SU-DHL-6 (cell line): Measurements from ENCODE around the gene LRRC49.

Experiments used
- EZH2phosphoT487 ChIP-seq: fragments of 200-600 bp; sonication (generic), shearing (Covaris generic); conservative IDR thresholded peaks from 2 replicates; pipeline ENCODE4 v1.6.1; 2018; ENCODE audit warnings: mild to moderate bottlenecking, antibody characterized with exemption, low read length, moderate library complexity, mixed read lengths
- TF ChIP-seq, protein P1 (sequence below): fragments of 200-600 bp; sonication (generic); IDR thresholded peaks from one replicate; pipeline ENCODE4 v1.5.1; 2017; ENCODE audit warnings: antibody characterized with exemption, mild to moderate bottlenecking, low read length, moderate library complexity; ENCODE audit not compliant: insufficient read depth, poor library complexity, severe bottlenecking

DNA sequence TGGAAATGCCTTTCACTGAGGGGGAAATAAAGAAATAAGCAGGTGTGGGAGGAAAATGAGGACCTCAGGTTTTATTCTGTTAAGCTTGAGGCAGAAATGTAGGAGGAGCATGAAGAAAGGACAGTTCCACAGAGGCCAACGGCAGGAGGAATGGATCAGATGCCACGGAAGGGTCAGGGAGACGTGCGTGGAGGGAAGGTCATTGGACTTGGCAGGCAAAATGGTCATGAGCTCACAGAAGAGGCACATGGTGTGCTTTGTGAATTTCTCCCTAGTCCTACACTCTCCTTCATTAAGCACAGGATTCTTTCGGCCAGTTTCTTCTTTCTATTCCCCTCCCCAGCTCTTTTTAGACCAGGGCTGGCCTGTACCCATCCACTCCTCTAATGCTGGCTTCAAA lies 190.2 kb downstream of the LRRC49 start:
- TF ChIP-seq, protein P1, sequence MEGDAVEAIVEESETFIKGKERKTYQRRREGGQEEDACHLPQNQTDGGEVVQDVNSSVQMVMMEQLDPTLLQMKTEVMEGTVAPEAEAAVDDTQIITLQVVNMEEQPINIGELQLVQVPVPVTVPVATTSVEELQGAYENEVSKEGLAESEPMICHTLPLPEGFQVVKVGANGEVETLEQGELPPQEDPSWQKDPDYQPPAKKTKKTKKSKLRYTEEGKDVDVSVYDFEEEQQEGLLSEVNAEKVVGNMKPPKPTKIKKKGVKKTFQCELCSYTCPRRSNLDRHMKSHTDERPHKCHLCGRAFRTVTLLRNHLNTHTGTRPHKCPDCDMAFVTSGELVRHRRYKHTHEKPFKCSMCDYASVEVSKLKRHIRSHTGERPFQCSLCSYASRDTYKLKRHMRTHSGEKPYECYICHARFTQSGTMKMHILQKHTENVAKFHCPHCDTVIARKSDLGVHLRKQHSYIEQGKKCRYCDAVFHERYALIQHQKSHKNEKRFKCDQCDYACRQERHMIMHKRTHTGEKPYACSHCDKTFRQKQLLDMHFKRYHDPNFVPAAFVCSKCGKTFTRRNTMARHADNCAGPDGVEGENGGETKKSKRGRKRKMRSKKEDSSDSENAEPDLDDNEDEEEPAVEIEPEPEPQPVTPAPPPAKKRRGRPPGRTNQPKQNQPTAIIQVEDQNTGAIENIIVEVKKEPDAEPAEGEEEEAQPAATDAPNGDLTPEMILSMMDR, result no peak
- no peak for TF ChIP-seq EZH2phosphoT487
